Measurements from ENCODE around the gene KIAA1549. TPM values are rescaled to one million over a fixed set of nuclear protein-coding genes. Genes with fewer than 3 reads are reported as not detected.
A peak's percentile ranks its signal among the peaks of the same experiment; 100 is the strongest.

The KIAA1549 gene
- total RNA-seq, 1 experiment from 2014 or later, result 18.7 TPM

GRCh38 chr7:138917771-138918170 is 63.4 kb downstream of the KIAA1549 start (continued):
- no peak for TF ChIP-seq ARID4B (CRISPR knock-in tag; IDR thresholded peaks at IDR 0.05; ENCODE audit: borderline replicate concordance)

DNA sequence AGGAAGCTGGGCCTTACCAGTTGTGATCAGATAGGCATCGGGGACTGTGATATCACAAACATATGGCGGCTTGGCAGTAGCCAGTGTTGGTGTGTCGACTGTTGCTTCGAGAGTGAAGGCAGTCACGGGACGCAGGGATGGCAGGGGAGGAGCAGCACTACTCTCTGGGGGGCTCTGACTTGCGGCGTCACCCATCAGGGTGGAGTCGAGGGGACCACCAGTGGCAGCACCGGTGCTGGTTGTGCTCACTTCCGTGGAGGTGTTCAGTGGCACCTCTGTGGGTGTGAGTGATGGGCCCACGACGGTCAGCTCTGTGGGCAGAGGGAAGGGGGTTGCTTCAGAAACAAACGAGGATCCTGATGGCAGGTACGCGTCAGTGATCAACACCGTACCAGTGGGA is 64.5 kb downstream of the KIAA1549 start:
- TF ChIP-seq ZNF317 (CRISPR knock-in tag; IDR thresholded peaks at IDR 0.05; ENCODE audit: borderline replicate concordance, low read depth) (no peak), CTCF (IDR thresholded peaks at IDR 0.05) (no peak), NR1H2 (CRISPR knock-in tag; IDR thresholded peaks at IDR 0.05) (no peak), ZNF396 (CRISPR knock-in tag; IDR thresholded peaks at IDR 0.05; ENCODE audit: borderline replicate concordance) (no peak), IRF2 (CRISPR knock-in tag; IDR thresholded peaks at IDR 0.05; ENCODE audit: borderline replicate concordance, low read depth) (no peak), ZNF232 (CRISPR knock-in tag; IDR thresholded peaks at IDR 0.05) (no peak), JAZF1 (CRISPR knock-in tag; IDR thresholded peaks at IDR 0.05) (no peak), ATF3 (CRISPR knock-in tag; conservative IDR thresholded peaks at IDR 0.05) (no peak), ZNF416 (CRISPR knock-in tag; IDR thresholded peaks at IDR 0.05) (no peak)
- TF ChIP-seq, protein P1, sequence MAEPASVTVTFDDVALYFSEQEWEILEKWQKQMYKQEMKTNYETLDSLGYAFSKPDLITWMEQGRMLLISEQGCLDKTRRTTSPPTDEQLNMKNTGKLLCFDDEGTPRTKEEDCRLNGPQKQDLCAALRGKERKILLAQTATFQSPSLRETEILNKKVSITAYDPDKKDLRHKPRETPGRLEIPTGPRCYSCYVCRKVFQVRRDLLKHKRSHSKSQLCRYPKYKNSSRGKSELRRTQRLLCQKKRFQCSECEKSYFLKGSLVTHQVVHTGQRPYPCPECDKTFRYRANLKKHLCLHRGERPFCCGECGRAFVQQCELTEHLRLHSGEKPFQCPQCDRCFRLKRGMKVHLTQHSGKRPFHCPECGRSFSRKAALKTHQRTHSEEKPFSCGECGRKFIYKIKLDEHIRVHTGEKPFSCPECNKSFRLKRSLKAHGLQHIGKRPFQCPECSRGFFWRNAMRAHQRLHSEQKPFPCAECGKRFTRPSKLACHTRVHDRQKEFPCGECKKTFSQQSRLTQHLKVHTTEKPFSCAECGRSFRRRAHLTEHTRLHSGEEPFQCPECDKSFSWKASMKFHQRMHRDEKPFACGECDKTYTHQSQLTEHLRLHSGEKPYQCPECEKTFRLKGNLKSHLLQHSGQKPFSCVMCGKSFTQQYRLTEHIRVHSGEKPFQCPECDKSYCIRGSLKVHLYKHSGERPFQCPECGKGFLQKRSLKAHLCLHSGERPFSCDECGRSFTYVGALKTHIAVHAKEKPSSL (CRISPR knock-in tag; conservative IDR thresholded peaks at IDR 0.05), result no peak
- TF ChIP-seq, protein P2, sequence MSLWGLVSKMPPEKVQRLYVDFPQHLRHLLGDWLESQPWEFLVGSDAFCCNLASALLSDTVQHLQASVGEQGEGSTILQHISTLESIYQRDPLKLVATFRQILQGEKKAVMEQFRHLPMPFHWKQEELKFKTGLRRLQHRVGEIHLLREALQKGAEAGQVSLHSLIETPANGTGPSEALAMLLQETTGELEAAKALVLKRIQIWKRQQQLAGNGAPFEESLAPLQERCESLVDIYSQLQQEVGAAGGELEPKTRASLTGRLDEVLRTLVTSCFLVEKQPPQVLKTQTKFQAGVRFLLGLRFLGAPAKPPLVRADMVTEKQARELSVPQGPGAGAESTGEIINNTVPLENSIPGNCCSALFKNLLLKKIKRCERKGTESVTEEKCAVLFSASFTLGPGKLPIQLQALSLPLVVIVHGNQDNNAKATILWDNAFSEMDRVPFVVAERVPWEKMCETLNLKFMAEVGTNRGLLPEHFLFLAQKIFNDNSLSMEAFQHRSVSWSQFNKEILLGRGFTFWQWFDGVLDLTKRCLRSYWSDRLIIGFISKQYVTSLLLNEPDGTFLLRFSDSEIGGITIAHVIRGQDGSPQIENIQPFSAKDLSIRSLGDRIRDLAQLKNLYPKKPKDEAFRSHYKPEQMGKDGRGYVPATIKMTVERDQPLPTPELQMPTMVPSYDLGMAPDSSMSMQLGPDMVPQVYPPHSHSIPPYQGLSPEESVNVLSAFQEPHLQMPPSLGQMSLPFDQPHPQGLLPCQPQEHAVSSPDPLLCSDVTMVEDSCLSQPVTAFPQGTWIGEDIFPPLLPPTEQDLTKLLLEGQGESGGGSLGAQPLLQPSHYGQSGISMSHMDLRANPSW (CRISPR knock-in tag; conservative IDR thresholded peaks at IDR 0.05; ENCODE audit: low read depth), result no peak
- TF ChIP-seq, protein P3, sequence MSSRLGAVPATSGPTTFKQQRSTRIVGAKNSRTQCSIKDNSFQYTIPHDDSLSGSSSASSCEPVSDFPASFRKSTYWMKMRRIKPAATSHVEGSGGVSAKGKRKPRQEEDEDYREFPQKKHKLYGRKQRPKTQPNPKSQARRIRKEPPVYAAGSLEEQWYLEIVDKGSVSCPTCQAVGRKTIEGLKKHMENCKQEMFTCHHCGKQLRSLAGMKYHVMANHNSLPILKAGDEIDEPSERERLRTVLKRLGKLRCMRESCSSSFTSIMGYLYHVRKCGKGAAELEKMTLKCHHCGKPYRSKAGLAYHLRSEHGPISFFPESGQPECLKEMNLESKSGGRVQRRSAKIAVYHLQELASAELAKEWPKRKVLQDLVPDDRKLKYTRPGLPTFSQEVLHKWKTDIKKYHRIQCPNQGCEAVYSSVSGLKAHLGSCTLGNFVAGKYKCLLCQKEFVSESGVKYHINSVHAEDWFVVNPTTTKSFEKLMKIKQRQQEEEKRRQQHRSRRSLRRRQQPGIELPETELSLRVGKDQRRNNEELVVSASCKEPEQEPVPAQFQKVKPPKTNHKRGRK (CRISPR knock-in tag; IDR thresholded peaks at IDR 0.05; ENCODE audit: borderline replicate concordance), result no peak
- Mint-ChIP-seq H3K27me3 (ENCODE audit: low read depth) (no peaks in the 10 kb centered on the region), H3K27ac (peak overlapping the region; percentile 75), H3K9me3 (peaks cover 6% of the 10 kb centered on the region; the same call in 1 of the 2 replicates), H3K4me1 (peaks cover 19% of the 10 kb centered on the region), H3K4me3 (no peak overlapping the region), H3K36me3 (peaks cover 58% of the 10 kb centered on the region)
- POLR2A ChIA-PET, result no interaction called here
- no peak for DNase-seq (ENCODE audit: low spot score)
- no peak for ATAC-seq
- CTCF ChIA-PET, result no interaction called here

All from WTC11 (cell line).